ENCODE measurements around the gene TWNK. TPM values are rescaled to one million over a fixed set of nuclear protein-coding genes. Genes with fewer than 3 reads are reported as not detected.

Gene TWNK
- polyA plus RNA-seq, 2 of the 4 experiments (the other 2 are of a cell fraction) = 21.1 to 34.7 TPM

DNA sequence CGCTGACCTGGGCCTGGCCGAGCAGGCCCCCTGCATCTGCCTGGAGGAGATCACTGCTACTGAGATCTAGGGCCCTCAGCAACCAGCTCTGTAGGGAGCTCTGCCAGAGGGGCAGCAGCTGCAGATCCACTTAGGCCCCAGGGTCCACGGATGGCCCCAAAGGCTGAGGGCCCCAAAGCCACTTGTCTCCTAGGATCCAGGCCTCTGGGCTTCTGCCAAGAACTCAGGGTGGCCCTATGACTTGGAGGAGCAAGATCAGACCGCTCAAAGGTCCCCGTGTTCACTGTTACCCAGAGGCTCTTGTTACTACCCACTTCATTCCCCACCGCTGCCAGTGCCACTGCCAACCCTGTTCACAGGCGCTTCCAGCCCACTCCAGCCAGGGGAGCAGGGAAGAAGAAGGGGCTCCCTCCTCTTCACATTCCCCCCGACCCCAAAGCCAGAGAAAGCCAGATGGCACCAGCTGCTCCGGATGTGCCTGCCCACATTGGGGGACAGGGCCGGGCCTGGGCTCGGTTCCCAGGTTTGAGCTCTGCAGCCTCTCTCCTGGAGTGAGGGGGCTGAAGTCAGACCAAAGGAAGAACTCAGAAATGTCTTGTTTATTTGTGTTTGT lies 19.9 kb downstream of the TWNK start:
- no peak for FAIRE-seq
- CTCF ChIA-PET = interaction anchor here (0.8 to 25.8 kb wide), 7 partner anchors 9 to 53 kb away, joined by 3 to 608 read pairs (median 5); partner anchors contain the start of genes LZTS2, MRPL43 and TWNK
- 86% methylated on average over 11 of the region's 11 CpGs for WGBS (ENCODE audit: missing lambda C conversion rate)
- no peak for TF ChIP-seq MYC (IDR thresholded peaks at IDR 0.05; ENCODE audit: borderline replicate concordance, low read length)
- no peak for TF ChIP-seq CBX8 (IDR thresholded peaks at IDR 0.05)
- TF ChIP-seq CHD4 (IDR thresholded peaks at IDR 0.05; ENCODE audit: borderline replicate concordance) = no peak
- TF ChIP-seq RNF2 (IDR thresholded peaks at IDR 0.05; ENCODE audit: borderline replicate concordance, low read depth) = no peak
- TF ChIP-seq FOSL2 (IDR thresholded peaks at IDR 0.05) = no peak
- TF ChIP-seq FOSL2 (CRISPR knock-in tag; IDR thresholded peaks at IDR 0.05) = no peak
- TF ChIP-seq FOSB (CRISPR knock-in tag; IDR thresholded peaks at IDR 0.05) = no peak
- TF ChIP-seq SMC3 (IDR thresholded peaks at IDR 0.05) = no peak
- TF ChIP-seq SREBF2 (IDR thresholded peaks at IDR 0.05) = no peak
- TF ChIP-seq HMGXB4 (CRISPR knock-in tag; IDR thresholded peaks at IDR 0.05; ENCODE audit: borderline replicate concordance) = no peak
- TF ChIP-seq, protein P1, sequence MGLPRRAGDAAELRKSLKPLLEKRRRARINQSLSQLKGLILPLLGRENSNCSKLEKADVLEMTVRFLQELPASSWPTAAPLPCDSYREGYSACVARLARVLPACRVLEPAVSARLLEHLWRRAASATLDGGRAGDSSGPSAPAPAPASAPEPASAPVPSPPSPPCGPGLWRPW (IDR thresholded peaks at IDR 0.05) = no peak
- TF ChIP-seq RCOR1 (IDR thresholded peaks at IDR 0.05; ENCODE audit: low read depth, low read length) = no peak
- POLR2A ChIA-PET = interaction anchor here (1.2 kb wide), 1 partner anchor 13 kb away, joined by 3 read pairs; no protein-coding TSS in a partner anchor
- H3K4me3 ChIP-seq = no peak overlapping the region
- no peaks in the 10 kb centered on the region for H3K9me3 ChIP-seq
- H3K27ac ChIP-seq = no peak overlapping the region
- peaks cover 9% of the 10 kb centered on the region for H3K4me1 ChIP-seq
- no peak overlapping the region for H3K4me2 ChIP-seq
- no peak for ATAC-seq
- DNase-seq (ENCODE audit: low read depth in 1 of 2, low spot score in 1 of 2) = no peak

DNA sequence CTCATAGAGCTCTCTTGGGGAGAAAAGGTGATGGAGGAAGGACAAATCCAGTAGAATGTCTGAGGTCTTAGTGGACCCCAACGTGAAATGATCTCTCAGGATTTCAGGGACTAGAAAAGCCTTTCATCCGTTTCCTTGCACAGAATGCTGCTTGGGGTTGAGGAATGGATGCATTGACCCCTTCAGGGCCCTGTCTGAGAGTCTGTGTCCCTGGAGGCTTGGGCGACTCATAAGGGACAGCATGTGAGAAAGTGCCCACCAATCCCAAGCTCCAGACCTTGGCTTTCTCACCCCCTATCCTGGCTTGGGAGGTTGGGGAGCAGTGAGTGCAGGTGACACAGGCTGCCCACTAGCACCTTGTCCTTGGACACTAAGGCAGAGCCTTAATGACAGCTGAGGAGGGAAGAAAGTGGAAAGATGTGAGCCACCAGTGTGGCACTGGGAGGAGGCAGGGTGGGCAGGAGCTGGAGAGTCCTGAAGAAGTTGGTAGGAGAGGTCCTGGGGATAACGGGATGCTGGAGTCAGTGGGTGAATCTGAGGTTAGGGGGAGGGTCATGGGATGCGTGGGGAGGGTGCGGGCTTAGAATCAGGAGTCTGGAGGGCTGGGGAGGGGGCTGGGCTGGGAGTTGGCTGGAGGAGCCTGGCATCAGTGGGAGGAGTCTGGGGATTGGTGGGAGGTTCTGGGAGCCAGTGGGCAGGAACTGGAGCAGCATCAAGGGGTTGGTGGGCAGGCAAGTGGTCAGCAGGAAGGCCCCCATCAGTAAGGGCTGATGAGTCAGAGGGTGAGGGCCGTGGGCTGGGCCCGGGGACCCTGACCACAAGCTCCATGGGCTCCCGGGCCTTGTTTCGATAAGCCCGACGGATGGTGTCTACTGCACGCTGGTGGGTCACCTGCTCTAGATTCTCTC lies 20.8 kb downstream of the TWNK start:
- CTCF ChIA-PET = interaction anchor here (1.0 to 25.8 kb wide), 4 partner anchors 8 to 42 kb away, joined by 3 to 608 read pairs (median 156); partner anchors contain the start of genes LZTS2, MRPL43 and TWNK
- DNase-seq (ENCODE audit: low read depth in 1 of 2, low spot score in 1 of 2) (no peak), ATAC-seq (no peak), FAIRE-seq (no peak)
- TF ChIP-seq HDAC2 (IDR thresholded peaks at IDR 0.05) (no peak), GATA3 (IDR thresholded peaks at IDR 0.05; ENCODE audit: borderline replicate concordance) (no peak), MAX (IDR thresholded peaks at IDR 0.05) (no peak), ZFP36 (IDR thresholded peaks at IDR 0.05; ENCODE audit: borderline replicate concordance, partially characterized antibody) (no peak), NFE2L2 (conservative IDR thresholded peaks at IDR 0.05; ENCODE audit: low read length) (no peak), USF2 (IDR thresholded peaks at IDR 0.05) (no peak), JUNB (IDR thresholded peaks at IDR 0.05) (no peak)
- TF ChIP-seq, protein P2, sequence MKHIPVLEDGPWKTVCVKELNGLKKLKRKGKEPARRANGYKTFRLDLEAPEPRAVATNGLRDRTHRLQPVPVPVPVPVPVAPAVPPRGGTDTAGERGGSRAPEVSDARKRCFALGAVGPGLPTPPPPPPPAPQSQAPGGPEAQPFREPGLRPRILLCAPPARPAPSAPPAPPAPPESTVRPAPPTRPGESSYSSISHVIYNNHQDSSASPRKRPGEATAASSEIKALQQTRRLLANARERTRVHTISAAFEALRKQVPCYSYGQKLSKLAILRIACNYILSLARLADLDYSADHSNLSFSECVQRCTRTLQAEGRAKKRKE (CRISPR knock-in tag; IDR thresholded peaks at IDR 0.05; ENCODE audit: low read depth) = no peak
- no peaks in the 10 kb centered on the region for H3K9me3 ChIP-seq
- no peak overlapping the region for H3K27ac ChIP-seq
- peaks cover 19% of the 10 kb centered on the region for H3K4me1 ChIP-seq
- 73% methylated on average over 13 of the region's 13 CpGs for WGBS (ENCODE audit: missing lambda C conversion rate)
- POLR2A ChIA-PET = no interaction called here
- no peak overlapping the region for H3K4me3 ChIP-seq
- H3K4me2 ChIP-seq = no peak overlapping the region

Measured in A549 (cell line).